ENCODE data around the gene DMC1.
"Not testable (repeated sequence)": the region's sequence is repeated elsewhere in the genome, so short reads cannot be mapped to it uniquely, and the experiment has no call there.

Gene DMC1

DNA sequence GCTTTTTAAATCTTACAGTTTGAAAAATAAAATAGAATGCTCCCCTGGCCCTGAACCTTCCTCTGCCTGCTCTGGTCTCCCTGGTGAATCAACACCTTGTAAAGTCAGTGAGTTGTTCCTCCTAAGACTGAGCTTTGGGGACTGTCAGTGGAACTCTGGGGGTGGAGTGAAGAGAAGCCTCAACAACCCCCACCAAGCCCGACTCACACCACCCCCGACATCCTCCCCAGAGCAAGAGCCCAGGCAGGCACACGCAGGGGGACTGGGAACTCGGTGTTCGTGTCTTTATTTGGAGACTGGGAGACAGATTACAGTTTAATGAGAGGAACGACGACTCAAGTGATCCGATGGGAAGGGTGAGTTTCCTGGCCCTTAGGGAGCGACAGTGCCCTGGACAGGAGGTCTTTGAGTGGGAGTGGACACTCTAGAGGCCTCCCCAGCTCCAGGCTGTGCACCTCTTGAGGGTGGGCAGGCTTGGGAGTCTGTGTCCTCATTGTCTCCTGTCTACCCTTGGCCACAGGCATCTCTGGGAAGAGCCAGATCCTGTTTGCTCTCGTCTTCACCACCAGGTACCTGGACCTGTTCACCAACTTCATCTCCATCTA, 95.9 kb downstream of the DMC1 start:
- CTCF ChIA-PET = interaction anchor here (1.1 kb wide), 1 partner anchor 10 kb away, joined by 3 read pairs; no protein-coding TSS in a partner anchor
- Histone ChIP-seq H3K36me3 (ENCODE audit: control insufficient read depth in 4 of 4, insufficient read depth in 4 of 4, low read length in 3 of 4) (no peaks in the 10 kb centered on the region), H3K4me1 (ENCODE audit: control extremely low read depth in 1 of 4, control insufficient read depth in 4 of 4, insufficient read depth in 4 of 4, low read length in 3 of 4) (no peaks in the 10 kb centered on the region), H3K27ac (ENCODE audit: insufficient read depth in 1 of 2, low read depth in 1 of 2, low read length in 2 of 2, poor library complexity in 1 of 2, severe bottlenecking in 2 of 2) (no peak overlapping the region), H3K9me3 (ENCODE audit: control extremely low read depth in 1 of 5, control insufficient read depth in 4 of 5, insufficient read depth in 2 of 5, low read depth in 1 of 5, low read length in 4 of 5) (no peaks in the 10 kb centered on the region), H3K27me3 (replicated peaks in 2 of 5; ENCODE audit: control insufficient read depth in 4 of 5, insufficient read depth in 5 of 5, low read length in 4 of 5) (peaks cover 0 to 4% (median 0%) of the 10 kb centered on the region in 5 experiments), H3K4me3 (ENCODE audit: control insufficient read depth in 1 of 7, extremely low read depth in 1 of 7, insufficient read depth in 4 of 7, low read depth in 2 of 7, low read length in 6 of 7) (no peak overlapping the region)
- POLR2A ChIA-PET = no interaction called here
- 96% methylated on average over 9 of the region's 10 CpGs for WGBS (ENCODE audit: insufficient coverage)
- DNase-seq = no peak

GRCh38 chr22:38471237-38471636, 98.7 kb downstream of the DMC1 start:
- POLR2A ChIA-PET = no interaction called here
- H3K4me1 ChIP-seq (ENCODE audit: control extremely low read depth in 1 of 4, control insufficient read depth in 4 of 4, insufficient read depth in 4 of 4, low read length in 3 of 4) = peaks cover 0 to 13% (median 11%) of the 10 kb centered on the region in 4 experiments
- no peaks in the 10 kb centered on the region for H3K36me3 ChIP-seq (ENCODE audit: control insufficient read depth in 4 of 4, insufficient read depth in 4 of 4, low read length in 3 of 4)
- H3K27ac ChIP-seq (ENCODE audit: insufficient read depth in 1 of 2, low read depth in 1 of 2, low read length in 2 of 2, poor library complexity in 1 of 2, severe bottlenecking in 2 of 2) = no peak overlapping the region
- CTCF ChIA-PET = no interaction called here
- no peak overlapping the region for H3K4me3 ChIP-seq (ENCODE audit: control insufficient read depth in 1 of 7, extremely low read depth in 1 of 7, insufficient read depth in 4 of 7, low read depth in 2 of 7, low read length in 6 of 7)
- H3K27me3 ChIP-seq (replicated peaks in 2 of 5; ENCODE audit: control insufficient read depth in 4 of 5, insufficient read depth in 5 of 5, low read length in 4 of 5) = peaks cover 0 to 21% (median 11%) of the 10 kb centered on the region in 5 experiments
- H3K9me3 ChIP-seq (ENCODE audit: control extremely low read depth in 1 of 5, control insufficient read depth in 4 of 5, insufficient read depth in 2 of 5, low read depth in 1 of 5, low read length in 4 of 5) = no peaks in the 10 kb centered on the region
- no peak for DNase-seq
- WGBS (ENCODE audit: insufficient coverage) = 96% methylated on average over 11 of the region's 11 CpGs

GRCh38 chr22:38470179-38470578, 99.8 kb downstream of the DMC1 start:
- Histone ChIP-seq H3K27me3 (replicated peaks in 2 of 5; ENCODE audit: control insufficient read depth in 4 of 5, insufficient read depth in 5 of 5, low read length in 4 of 5) (peaks cover 0 to 29% (median 17%) of the 10 kb centered on the region in 5 experiments), H3K4me1 (ENCODE audit: control extremely low read depth in 1 of 4, control insufficient read depth in 4 of 4, insufficient read depth in 4 of 4, low read length in 3 of 4) (peaks cover 0 to 13% (median 11%) of the 10 kb centered on the region in 4 experiments)
- H3K9me3 ChIP-seq (ENCODE audit: control extremely low read depth in 1 of 5, control insufficient read depth in 4 of 5, insufficient read depth in 2 of 5, low read depth in 1 of 5, low read length in 4 of 5); H3K4me3 ChIP-seq (ENCODE audit: control insufficient read depth in 1 of 7, extremely low read depth in 1 of 7, insufficient read depth in 4 of 7, low read depth in 2 of 7, low read length in 6 of 7); H3K27ac ChIP-seq (ENCODE audit: insufficient read depth in 1 of 2, low read depth in 1 of 2, low read length in 2 of 2, poor library complexity in 1 of 2, severe bottlenecking in 2 of 2); DNase-seq; H3K36me3 ChIP-seq (ENCODE audit: control insufficient read depth in 4 of 4, insufficient read depth in 4 of 4, low read length in 3 of 4); CTCF ChIA-PET: not testable (repeated sequence)
- WGBS (ENCODE audit: insufficient coverage) = 99% methylated on average over 10 of the region's 10 CpGs
- POLR2A ChIA-PET = interaction anchor here (0.8 kb wide), 1 partner anchor 9 kb away, joined by 3 read pairs; no protein-coding TSS in a partner anchor

DNA sequence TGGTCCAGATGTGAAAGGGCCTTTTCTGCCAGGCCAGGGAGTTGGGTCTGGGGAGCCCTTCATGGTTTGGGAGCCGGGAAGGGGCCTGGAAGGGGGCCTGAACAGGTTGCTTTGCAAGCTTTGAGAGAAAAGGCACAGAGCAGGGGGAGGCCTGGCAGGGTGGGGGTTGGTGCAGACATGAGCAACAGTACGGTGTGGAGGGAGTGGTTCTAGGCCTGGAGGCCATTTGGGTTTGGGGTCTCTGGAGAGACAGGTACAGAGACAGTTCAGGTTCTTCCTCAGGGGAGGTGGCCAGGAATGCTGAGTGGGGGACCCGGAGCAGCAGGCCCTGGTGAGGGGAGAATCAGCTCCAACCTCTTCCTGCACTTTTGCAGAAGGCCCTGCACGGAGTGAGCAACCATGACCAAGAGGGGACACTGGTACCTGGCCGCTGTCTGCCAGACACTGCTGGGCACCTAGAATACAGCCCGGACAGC, 100.6 kb downstream of the DMC1 start:
- H3K9me3 ChIP-seq (ENCODE audit: control extremely low read depth in 1 of 5, control insufficient read depth in 4 of 5, insufficient read depth in 2 of 5, low read depth in 1 of 5, low read length in 4 of 5) = no peaks in the 10 kb centered on the region
- H3K4me1 ChIP-seq (ENCODE audit: control extremely low read depth in 1 of 4, control insufficient read depth in 4 of 4, insufficient read depth in 4 of 4, low read length in 3 of 4) = peaks cover 0 to 13% (median 11%) of the 10 kb centered on the region in 4 experiments
- H3K36me3 ChIP-seq (ENCODE audit: control insufficient read depth in 4 of 4, insufficient read depth in 4 of 4, low read length in 3 of 4) = no peaks in the 10 kb centered on the region
- H3K4me3 ChIP-seq (ENCODE audit: control insufficient read depth in 1 of 7, extremely low read depth in 1 of 7, insufficient read depth in 4 of 7, low read depth in 2 of 7, low read length in 6 of 7) = no peak overlapping the region
- POLR2A ChIA-PET = interaction anchor here (0.8 kb wide), 1 partner anchor 9 kb away, joined by 3 read pairs; no protein-coding TSS in a partner anchor
- DNase-seq = no peak
- CTCF ChIA-PET = interaction anchor here (0.7 to 1.5 kb wide), 2 partner anchors 17 to 18 kb away, joined by 3 to 4 read pairs; no protein-coding TSS in a partner anchor
- peaks cover 0 to 29% (median 17%) of the 10 kb centered on the region in 5 experiments for H3K27me3 ChIP-seq (replicated peaks in 2 of 5; ENCODE audit: control insufficient read depth in 4 of 5, insufficient read depth in 5 of 5, low read length in 4 of 5)
- WGBS (ENCODE audit: insufficient coverage) = 94% methylated on average over 5 of the region's 6 CpGs
- no peak overlapping the region for H3K27ac ChIP-seq (ENCODE audit: insufficient read depth in 1 of 2, low read depth in 1 of 2, low read length in 2 of 2, poor library complexity in 1 of 2, severe bottlenecking in 2 of 2)

Data from common myeloid progenitor, CD34-positive (primary cell).